PC-9 (cell line): ENCODE measurements around the gene EGFR. TPM values are rescaled to one million over a fixed set of nuclear protein-coding genes. Genes with fewer than 3 reads are reported as not detected.

Experiments used
- BruUV-seq: library from RNA; stranded (reverse); fragments of 400-500 nt; replicated peaks from 2 replicates; lab custom pipeline; 2021; lab: Mats Ljungman, UMichigan
- CTCF ChIA-PET: fragments of 300-600 bp; sonication (Branson Sonifier 250); formaldehyde crosslinking; loops from one replicate; lab custom pipeline; 2022; ENCODE audit warnings: antibody characterized with exemption; lab: Charles Lee
- POLR2A ChIA-PET: fragments of 300-600 bp; sonication (Branson Sonifier 250); formaldehyde crosslinking; loops from one replicate; lab custom pipeline; 2022; ENCODE audit warnings: antibody characterized with exemption; ENCODE audit not compliant: unreplicated experiment; lab: Charles Lee
- DNase-seq, 2 experiments: peaks; one replicate each; pipeline versions ENCODE4 v3.0.0 to v3.0.0-alpha.2; 2015 to 2022; ENCODE audit warnings: mixed read lengths in 1 of 2
- H2AFZ ChIP-seq: fragments of 200-600 bp; sonication (generic); 2 replicates; pipeline ENCODE4 v1.8.1; 2017; ENCODE audit warnings: antibody characterized with exemption
- H3F3A ChIP-seq: fragments of 200-600 bp; sonication (generic); 2 replicates; pipeline ENCODE4 v1.8.1; 2017; ENCODE audit warnings: antibody characterized with exemption, mild to moderate bottlenecking, low read depth; ENCODE audit not compliant: insufficient read depth
- H3K27ac ChIP-seq: fragments of 200-600 bp; sonication (generic); 2 replicates; pipeline ENCODE4 v1.6.1; 2016; ENCODE audit warnings: mixed run types
- H3K27me3 ChIP-seq: fragments of 200-600 bp; sonication (generic); 2 replicates; pipeline ENCODE4 v1.6.1; 2016; ENCODE audit warnings: low read depth, mixed run types; ENCODE audit not compliant: insufficient read depth
- H3K36me3 ChIP-seq: fragments of 200-600 bp; sonication (generic); 2 replicates; pipeline ENCODE4 v1.6.1; 2016; ENCODE audit warnings: low read depth, mixed run types
- H3K4me1 ChIP-seq: fragments of 200-600 bp; sonication (generic); replicated peaks from 2 replicates; pipeline ENCODE4 v1.6.1; 2016; ENCODE audit warnings: mixed run types; ENCODE audit not compliant: insufficient read depth
- H3K4me2 ChIP-seq: fragments of 200-600 bp; sonication (generic); 2 replicates; pipeline ENCODE4 v1.6.1; 2017; ENCODE audit warnings: mixed run types
- H3K4me3 ChIP-seq: fragments of 200-600 bp; sonication (generic); 2 replicates; pipeline ENCODE4 v1.6.1; 2016; ENCODE audit warnings: mixed run types
- H3K79me2 ChIP-seq: fragments of 200-600 bp; sonication (generic); 2 replicates; pipeline ENCODE4 v1.6.1; 2017; ENCODE audit warnings: low read depth, mixed run types
- H3K9me2 ChIP-seq: fragments of 200-600 bp; sonication (generic); 2 replicates; pipeline ENCODE4 v1.8.1; 2017; ENCODE audit warnings: mild to moderate bottlenecking; ENCODE audit not compliant: insufficient read depth
- H3K9me3 ChIP-seq: fragments of 200-600 bp; sonication (generic); 2 replicates; pipeline ENCODE4 v1.8.1; 2016; ENCODE audit warnings: low read depth; ENCODE audit not compliant: insufficient read depth
- H4K20me1 ChIP-seq: fragments of 200-600 bp; sonication (generic); 2 replicates; pipeline ENCODE4 v1.8.1; 2017; ENCODE audit not compliant: insufficient read depth
- EZH2 ChIP-seq: fragments of 200-600 bp; sonication (generic); IDR thresholded peaks from 2 replicates; pipeline ENCODE4 v1.8.0; 2017; ENCODE audit warnings: antibody characterized with exemption, low read depth
- intact Hi-C: fragments of 100-400 bp; cut with micrococcal nuclease; formaldehyde crosslinking; loops from one replicate; pipeline ENCODE4 v1.10.0; 2022; ENCODE audit not compliant: unreplicated experiment
- total RNA-seq: library from RNA; stranded (reverse); gene quantifications from 2 replicates; pipeline ENCODE4 v1.2.3, GENCODE V29; 2021
- TF ChIP-seq, protein P1 (sequence below): fragments of 200-600 bp; sonication (generic); conservative IDR thresholded peaks from 2 replicates; pipeline ENCODE4 v1.6.1; 2017; ENCODE audit warnings: mixed run types, antibody characterized with exemption, mild to moderate bottlenecking, moderate library complexity

EGFR gene
- total RNA-seq, 1 experiment from 2014 or later = 342 TPM

GRCh38 chr7:55203300-55203699 lies 184.5 kb downstream of the EGFR start:
- TF ChIP-seq EZH2 = no peak
- TF ChIP-seq, protein P1, sequence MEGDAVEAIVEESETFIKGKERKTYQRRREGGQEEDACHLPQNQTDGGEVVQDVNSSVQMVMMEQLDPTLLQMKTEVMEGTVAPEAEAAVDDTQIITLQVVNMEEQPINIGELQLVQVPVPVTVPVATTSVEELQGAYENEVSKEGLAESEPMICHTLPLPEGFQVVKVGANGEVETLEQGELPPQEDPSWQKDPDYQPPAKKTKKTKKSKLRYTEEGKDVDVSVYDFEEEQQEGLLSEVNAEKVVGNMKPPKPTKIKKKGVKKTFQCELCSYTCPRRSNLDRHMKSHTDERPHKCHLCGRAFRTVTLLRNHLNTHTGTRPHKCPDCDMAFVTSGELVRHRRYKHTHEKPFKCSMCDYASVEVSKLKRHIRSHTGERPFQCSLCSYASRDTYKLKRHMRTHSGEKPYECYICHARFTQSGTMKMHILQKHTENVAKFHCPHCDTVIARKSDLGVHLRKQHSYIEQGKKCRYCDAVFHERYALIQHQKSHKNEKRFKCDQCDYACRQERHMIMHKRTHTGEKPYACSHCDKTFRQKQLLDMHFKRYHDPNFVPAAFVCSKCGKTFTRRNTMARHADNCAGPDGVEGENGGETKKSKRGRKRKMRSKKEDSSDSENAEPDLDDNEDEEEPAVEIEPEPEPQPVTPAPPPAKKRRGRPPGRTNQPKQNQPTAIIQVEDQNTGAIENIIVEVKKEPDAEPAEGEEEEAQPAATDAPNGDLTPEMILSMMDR = no peak
- peaks cover 88% of the 10 kb centered on the region for H3F3A ChIP-seq
- no peaks in the 10 kb centered on the region for H3K9me3 ChIP-seq
- no peak overlapping the region for H3K4me3 ChIP-seq
- peaks cover 94% of the 10 kb centered on the region for H3K36me3 ChIP-seq
- no peak for DNase-seq
- no peak overlapping the region for H2AFZ ChIP-seq
- H3K4me2 ChIP-seq = no peak overlapping the region
- intact Hi-C loops = no loop called here
- H3K4me1 ChIP-seq = no peaks in the 10 kb centered on the region
- H3K79me2 ChIP-seq = peaks cover 15% of the 10 kb centered on the region; the same call in 1 of the 2 replicates
- BruUV-seq = no TSS peak
- H3K27me3 ChIP-seq = no peaks in the 10 kb centered on the region
- no peaks in the 10 kb centered on the region for H3K9me2 ChIP-seq
- H4K20me1 ChIP-seq = 0 out of 2 replicates have a peak, but pooled peaks cover 16% of the 10 kb centered on the region
- ChIA-PET CTCF (no interaction called here), POLR2A (no interaction called here)
- no peak overlapping the region for H3K27ac ChIP-seq

GRCh38 chr7:55205124-55205955 lies 186.5 kb downstream of the EGFR start:
- Histone ChIP-seq H3K79me2 (peaks cover 15% of the 10 kb centered on the region; the same call in 1 of the 2 replicates), H3K36me3 (peaks cover 83% of the 10 kb centered on the region), H3K4me1 (peaks cover 14% of the 10 kb centered on the region), H3F3A (peaks cover 88% of the 10 kb centered on the region), H2AFZ (no peak overlapping the region), H3K9me2 (no peaks in the 10 kb centered on the region), H3K27ac (no peak overlapping the region), H3K9me3 (no peaks in the 10 kb centered on the region), H3K27me3 (no peaks in the 10 kb centered on the region), H4K20me1 (peaks cover 19% of the 10 kb centered on the region; the same call in 1 of the 2 replicates), H3K4me3 (no peak overlapping the region), H3K4me2 (no peak overlapping the region)
- no peak for DNase-seq
- intact Hi-C loops = no loop called here
- no TSS peak for BruUV-seq
- TF ChIP-seq EZH2 = no peak
- TF ChIP-seq, protein P1 = no peak
- POLR2A ChIA-PET = interaction anchor here (0.6 kb wide), 1 partner anchor 26 kb away, joined by 3 read pairs; no protein-coding TSS in a partner anchor
- CTCF ChIA-PET = no interaction called here

GRCh38 chr7:55206235-55207029 lies 187.6 kb downstream of the EGFR start:
- Histone ChIP-seq H3K9me2 (no peaks in the 10 kb centered on the region), H2AFZ (no peak overlapping the region), H3K9me3 (no peaks in the 10 kb centered on the region), H3K27me3 (no peaks in the 10 kb centered on the region), H3K36me3 (peaks cover 74% of the 10 kb centered on the region), H3K27ac (no peak overlapping the region), H3K4me2 (no peak overlapping the region), H3K4me3 (no peak overlapping the region), H3K4me1 (peaks cover 14% of the 10 kb centered on the region), H4K20me1 (peaks cover 19% of the 10 kb centered on the region; the same call in 1 of the 2 replicates), H3F3A (peaks cover 87% of the 10 kb centered on the region), H3K79me2 (peaks cover 15% of the 10 kb centered on the region; the same call in 1 of the 2 replicates)
- intact Hi-C loops = no loop called here
- ChIA-PET CTCF (no interaction called here), POLR2A (interaction anchor here (0.6 to 0.8 kb wide), 2 partner anchors 74 to 140 kb away, joined by 3 read pairs; no protein-coding TSS in a partner anchor)
- TF ChIP-seq, protein P1 = no peak
- no peak for TF ChIP-seq EZH2
- DNase-seq = no peak
- TSS peak; percentile 1 for BruUV-seq
